GM19397 (cell line): Measurements from ENCODE around the gene MRNIP.
"Not testable (repeated sequence)": the region's sequence is repeated elsewhere in the genome, so short reads cannot be mapped to it uniquely, and the experiment has no call there.

Source experiments
- ATAC-seq: cut with Tn5 transposase; IDR thresholded peaks from one replicate; pipeline ENCODE4 v1.9.1; 2021; ENCODE audit warnings: mild to moderate bottlenecking, moderate library complexity; ENCODE audit not compliant: unreplicated experiment

Gene MRNIP

DNA sequence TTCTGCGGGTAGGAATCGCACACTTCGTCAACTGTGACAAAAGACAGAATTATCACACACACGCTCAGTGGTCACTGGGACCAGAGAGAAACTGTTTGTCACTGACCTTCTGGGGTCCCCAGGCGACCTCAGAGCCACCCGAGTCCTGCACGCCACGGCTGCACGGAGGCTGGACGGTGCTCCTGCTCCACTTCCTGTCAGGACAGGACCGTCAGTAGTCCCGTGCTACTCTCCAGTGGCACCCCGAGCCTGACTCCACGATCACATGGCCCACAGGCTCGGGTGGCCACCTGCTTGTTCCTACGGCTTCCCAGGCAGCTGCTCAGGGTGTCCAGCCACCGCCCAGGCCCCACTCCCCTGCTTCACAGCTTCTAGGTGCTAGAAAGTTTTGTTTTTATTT lies 17.9 kb downstream of the MRNIP start:
- ATAC-seq, result no peak

DNA sequence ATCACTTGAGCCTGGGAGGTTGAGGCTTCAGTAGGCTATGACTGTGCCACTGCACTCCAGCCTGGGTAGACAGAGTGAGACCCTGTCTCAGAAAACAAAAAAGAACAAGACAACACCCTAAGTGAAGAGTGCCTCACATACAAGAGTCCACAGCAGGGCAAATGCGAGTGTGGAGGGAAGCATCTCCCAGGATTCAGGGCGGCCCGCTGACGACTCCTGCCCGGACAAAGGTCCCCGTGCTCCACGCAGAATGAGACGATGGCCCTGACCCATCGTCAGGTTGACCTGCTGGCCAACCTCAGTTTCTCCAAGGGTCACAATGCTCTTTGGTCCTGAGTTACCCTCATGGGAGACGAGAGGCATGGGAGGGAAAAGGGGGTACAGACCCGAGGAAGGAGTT lies 18.3 kb downstream of the MRNIP start:
- ATAC-seq, result no peak

DNA sequence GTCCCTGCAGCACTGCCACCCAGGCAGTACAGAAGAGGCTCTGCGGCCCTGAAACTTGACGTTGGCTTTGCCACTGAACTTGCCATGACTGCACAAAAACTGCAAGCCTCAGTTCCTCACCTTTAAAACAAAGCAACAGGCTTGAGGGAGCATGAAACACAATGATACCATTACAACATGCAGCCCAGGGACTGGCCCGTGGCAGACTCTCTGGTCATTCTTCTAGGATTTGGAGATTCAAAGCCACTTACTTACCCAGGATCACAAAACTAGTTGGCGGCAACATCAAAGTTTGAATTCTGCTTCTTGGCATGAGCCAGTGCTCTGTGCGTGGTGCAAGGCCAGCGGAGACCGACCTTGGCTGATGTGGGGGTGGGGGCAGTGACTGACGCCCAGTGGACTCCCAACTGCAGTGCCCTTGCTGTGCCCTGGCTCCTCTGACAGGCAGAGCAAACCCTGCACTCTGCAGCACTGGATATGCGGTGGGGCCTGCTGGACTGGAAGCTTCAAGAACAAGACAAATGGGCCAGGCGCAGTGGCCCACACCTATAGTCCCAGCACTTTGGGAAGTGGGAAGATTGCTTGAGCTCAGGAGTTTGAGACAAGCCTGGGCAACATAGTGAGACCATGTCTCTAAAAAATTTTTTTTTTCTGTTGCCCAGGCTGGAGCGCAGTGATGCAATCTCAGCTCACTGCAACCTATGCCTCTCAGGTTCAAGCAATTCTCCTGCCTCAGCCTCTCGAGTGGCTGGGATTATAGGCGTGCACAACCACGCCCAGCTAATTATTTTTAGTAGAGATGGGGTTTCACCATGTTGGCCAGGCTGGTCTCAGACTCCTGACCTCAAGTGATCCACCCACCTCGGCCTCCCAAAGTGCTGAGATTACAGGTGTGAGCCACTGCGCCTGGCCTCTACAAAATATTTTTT lies 19.0 kb downstream of the MRNIP start:
- ATAC-seq, result no peak

DNA sequence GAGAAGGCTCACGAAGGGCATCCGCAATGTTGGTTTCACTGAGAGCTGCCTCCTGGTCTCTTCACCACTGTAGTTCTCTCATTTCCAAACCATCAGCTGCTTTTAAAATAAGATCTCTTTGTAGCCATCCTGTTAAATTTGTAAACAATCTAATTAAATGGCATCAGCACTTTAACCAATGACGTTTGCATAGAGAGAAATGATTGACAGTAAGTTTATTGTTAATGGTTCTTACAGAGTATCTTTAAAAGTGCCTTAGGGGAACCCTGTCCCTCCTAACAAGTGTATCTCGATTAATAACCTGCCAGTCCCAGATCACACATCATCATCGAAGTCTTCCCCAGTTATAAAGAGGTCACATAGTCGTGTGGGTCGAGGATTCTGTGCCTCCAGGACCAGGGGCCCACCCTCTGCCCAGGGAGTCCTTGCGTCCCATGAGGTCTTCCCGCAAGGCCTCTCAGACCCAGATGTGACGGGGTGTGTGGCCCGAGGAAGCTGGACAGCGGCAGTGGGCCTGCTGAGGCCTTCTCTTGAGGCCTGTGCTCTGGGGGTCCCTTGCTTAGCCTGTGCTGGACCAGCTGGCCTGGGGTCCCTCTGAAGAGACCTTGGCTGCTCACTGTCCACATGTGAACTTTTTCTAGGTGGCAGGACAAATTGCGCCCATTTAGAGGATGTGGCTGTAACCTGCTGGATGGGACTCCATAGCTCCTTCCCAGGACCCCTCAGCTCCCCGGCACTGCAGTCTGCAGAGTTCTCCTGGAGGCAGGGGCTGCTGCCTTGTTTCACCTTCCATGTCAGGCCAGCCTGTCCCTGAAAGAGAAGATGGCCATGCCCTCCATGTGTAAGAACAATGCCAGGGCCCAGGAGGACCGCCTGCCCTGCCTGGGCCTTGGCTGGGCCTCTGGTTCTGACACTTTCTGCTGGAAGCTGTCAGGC lies 21.3 kb downstream of the MRNIP start:
- no peak for ATAC-seq

DNA sequence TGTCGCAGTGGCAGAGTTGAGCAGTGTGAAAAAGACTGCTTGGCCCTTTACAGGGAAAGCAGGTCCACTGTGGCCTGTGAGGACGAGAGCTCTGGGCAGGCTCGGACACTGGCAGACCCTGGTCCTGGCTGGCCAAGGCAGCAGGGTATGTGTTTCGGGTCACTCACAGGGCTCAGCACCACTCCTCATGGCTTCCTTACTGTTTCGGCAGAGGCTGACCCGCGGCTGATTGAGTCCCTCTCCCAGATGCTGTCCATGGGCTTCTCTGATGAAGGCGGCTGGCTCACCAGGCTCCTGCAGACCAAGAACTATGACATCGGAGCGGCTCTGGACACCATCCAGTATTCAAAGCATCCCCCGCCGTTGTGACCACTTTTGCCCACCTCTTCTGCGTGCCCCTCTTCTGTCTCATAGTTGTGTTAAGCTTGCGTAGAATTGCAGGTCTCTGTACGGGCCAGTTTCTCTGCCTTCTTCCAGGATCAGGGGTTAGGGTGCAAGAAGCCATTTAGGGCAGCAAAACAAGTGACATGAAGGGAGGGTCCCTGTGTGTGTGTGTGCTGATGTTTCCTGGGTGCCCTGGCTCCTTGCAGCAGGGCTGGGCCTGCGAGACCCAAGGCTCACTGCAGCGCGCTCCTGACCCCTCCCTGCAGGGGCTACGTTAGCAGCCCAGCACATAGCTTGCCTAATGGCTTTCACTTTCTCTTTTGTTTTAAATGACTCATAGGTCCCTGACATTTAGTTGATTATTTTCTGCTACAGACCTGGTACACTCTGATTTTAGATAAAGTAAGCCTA lies 22.2 kb downstream of the MRNIP start:
- ATAC-seq, result no peak

DNA sequence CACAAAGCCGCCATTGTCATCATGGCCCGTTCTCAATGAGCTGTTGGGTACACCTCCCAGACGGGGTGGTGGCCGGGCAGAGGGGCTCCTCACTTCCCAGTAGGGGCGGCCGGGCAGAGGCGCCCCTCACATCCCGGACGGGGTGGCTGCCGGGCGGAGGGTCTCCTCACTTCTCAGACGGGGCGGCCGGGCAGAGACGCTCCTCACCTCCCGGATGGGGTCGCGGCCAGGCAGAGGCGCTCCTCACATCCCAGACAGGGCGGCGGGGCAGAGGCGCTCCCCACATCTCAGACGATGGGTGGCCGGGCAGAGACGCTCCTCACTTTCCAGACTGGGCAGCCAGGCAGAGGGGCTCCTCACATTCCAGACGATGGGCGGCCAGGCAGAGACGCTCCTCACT lies 23.7 kb downstream of the MRNIP start:
- ATAC-seq, result not testable (repeated sequence)

DNA sequence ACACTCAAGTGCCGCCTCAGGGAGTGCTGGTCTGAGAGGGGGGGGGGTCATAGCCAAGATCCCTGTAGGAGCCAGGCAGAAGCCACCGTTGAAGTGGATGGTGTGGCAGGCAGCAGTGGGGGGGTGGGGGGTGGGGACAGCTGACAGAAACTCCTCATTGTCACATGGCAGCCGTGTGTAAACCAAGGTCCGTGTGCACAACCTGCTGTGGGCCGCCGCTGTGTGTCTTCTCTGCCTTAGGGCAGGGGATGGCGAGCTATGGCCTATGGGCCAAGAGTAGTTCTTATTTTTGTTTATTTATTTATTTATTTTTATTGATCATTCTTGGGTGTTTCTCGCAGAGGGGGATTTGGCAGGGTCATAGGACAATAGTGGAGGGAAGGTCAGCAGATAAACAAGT lies 24.5 kb downstream of the MRNIP start:
- no peak for ATAC-seq

DNA sequence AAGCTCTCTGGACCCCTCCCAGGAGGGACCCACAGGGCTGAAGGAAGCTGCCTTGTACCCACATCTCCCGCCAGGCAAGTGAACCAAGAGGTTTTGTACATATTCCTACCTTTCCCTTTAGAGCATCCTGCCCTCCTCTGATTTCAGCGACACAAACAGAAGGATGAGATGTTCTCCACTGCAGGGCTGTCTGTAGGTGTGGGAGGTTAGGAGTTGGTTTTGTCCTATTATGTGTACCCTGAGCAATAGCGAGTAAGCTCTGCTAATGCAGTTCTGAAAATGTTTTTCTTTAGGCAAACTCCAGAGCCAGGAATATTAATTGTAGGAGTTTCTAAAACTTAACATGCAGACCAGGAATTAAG lies 24.9 kb downstream of the MRNIP start:
- no peak for ATAC-seq

DNA sequence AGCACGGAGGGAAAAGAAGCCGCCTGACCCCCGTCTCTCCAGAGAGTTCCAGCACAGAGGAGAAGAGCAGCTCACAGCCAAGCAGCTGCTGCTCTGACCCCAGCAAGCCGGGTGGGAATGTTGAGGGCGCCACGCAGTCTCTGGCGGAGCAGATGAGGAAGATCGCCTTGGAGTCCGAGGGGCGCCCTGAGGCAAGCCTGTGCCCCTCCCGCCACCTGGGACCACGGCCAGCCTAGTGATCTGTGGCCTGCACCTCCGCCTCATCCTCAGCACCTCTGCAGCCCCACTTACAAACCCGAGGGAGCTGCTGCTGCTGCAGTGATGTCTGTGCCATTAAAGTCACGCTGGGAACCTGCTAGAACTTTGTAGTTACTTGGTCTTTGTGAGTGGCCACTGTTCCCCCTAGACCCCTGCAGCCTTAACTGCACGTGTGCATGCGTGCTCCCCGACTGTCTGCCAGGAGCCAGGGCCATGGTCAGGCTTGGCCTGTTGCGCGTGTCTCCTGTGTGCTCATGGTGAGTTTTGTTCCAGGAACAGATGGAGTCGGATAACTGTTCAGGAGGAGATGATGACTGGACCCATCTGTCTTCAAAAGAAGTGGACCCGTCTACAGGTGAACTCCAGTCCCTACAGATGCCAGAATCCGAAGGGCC lies 25.4 kb downstream of the MRNIP start:
- no peak for ATAC-seq

DNA sequence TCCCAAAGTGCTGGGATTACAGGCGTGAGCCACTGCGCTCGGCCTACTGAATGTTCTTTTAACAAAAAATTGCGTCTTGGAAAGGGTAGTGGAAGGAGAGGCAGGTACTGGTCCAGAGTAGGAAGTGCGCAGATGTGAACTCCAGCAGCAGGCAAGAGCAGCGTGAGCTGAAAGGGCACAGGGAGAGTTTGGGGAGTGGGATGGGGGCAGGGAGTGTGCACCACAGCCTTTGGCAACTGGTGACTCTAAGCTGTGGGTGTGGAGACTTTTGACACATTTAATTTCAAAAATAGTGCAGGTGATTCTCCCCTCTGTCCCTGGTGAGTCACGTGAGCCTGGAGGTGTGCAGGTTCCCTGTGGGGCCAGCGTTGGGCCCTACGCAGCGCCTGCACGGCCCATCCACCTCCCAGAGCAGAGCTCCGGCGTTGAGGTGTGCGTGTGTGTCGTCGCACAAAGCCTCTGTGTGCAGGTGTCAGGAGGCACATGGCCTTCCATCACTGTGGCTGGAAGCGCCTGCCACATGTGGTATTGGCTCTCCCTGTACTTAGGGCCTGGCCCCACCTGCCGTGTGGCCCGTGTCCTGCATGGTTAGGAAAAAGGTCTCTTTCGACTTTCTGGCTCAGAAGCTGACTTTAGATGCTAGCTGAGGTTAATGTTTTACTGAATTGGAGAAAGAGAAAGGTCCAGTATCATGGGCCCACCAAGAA lies 26.4 kb downstream of the MRNIP start:
- ATAC-seq, result no peak

DNA sequence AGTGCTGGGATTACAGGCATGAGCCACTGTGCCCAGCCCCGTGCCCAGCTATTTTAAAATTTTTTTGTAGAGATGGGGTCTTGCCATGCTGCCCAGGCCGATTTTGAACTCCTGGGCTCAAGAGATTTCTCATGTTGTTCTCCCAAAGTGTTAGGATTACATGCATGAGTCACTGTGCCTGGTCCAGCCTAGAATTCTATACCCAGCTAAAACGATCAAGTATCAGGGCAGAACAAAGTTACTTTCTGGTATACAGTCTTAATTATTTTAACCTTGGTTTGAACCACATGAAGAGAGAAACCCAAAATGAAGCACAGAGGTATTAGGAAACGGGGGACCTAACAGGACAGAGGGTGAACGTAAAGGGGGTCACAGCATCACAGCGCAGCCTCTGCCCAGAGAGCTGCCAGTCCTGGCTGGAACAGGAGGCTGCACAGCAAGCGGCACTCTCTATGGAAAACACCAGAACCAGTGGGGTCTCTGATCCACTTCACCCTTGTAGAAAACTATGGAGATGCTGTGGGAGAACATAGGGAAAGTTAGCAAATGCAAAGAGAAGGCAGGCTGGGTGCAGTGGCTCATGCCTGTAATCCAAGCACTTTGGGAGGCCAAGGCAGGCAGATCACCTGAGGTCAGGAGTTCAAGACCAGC lies 27.7 kb downstream of the MRNIP start:
- ATAC-seq, result no peak

DNA sequence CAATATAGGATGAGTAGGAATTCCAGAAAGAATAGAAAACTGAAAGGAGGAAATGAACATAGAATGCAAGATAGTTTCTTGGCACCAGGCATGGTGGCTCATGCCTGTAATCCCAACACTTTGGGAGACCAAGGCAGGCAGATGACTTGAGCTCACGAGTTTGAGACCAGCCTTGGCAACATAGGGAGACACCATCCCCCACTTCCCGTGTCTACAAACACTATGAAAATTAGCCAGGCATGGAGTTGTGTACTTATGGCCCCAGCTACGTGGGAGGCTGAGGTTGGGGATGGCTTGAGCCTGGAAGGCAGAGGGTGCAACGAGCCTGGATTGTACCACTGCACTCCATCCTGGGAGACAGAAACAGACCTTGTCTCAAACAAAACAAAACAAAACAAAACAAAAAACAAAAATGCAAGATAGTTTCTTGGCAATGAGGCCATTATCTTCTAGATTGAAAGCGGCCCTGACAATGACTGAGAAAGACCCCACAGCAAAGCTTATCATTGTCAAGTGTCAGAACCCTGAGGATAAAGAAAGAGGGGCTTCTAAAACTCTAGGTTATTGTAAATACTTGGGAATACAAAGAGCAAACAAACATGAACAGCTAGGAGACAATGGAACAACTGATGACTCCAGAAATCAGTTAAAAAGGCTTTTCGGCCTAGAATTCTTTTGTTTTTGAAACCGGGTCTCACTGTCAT lies 28.7 kb downstream of the MRNIP start:
- no peak for ATAC-seq

DNA sequence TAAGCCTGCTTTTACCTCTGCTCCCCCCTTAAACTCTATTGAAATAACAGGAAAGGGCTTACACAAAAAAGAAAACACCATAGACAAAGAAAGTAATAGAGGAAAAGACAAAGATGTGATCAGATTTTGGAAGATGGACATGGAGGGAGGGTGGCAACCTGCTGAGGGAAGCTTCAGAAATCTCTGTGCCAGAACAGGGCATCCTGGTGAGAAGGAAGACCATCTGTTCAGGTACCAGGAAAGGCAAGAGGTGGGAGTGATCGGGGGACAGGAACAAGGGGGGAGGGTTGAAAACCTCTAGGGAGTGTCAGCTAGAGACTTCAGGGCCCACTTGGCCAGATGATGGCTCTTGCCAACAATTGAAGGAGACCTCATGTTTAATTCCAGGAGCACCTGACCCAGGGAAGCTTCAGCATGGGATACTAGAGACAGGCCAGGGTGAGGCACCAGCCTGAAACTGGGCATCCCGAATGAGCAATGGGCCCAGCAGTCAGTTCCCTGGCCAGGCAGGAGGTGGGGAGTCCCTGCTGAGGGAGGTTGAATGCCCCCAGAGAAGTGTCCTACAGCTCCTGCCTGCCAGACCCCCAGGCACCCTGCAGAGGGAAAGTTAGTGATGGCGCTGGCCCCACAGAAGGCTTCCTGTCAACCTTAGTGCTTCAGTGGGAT lies 29.7 kb downstream of the MRNIP start:
- no peak for ATAC-seq

DNA sequence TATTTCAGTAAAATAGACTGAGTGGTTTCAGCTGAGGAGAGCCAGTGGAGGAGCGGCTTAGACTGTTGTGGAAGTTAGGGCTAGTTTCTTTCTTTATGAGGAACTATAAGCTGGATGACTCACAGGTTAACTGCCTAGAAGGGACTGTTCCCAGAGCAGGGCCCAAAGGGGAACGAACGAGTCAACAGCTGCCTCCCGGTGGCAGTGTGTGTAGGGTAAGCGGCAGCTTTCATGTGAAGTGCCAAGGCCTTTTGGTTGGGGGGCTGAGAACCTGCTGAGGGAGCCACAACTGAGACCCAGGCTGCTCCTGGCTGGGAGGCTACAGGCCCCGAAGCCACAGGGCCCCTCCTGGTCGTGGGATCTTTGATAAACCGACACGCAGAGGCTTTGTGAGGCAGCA lies 30.9 kb downstream of the MRNIP start:
- ATAC-seq, result no peak

DNA sequence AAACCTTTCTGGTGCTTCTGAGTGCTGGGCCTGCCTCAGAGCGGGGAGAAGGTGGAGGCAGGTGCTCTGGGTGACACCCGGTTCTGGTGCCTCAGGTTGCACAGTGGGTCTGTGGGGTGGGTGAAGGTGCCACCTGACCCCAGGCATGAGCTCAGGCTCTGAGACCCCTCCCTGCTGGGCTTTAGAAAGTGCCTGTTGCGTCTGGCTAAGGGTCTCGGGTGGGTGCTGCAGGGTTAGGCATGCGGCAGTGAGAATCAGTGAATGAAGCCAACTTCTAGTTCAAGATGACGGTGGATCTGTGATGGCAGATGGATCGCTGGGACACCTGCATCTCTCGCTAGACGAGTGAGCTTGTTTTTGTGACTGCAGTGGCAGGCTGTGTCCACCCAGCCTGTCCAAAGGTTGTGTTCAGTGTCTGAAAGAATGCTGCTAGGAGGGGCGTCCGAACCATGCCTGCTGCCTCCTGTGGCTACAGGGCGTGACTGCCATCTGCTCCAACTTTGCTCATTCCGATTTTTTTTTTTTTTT lies 32.9 kb downstream of the MRNIP start:
- no peak for ATAC-seq

DNA sequence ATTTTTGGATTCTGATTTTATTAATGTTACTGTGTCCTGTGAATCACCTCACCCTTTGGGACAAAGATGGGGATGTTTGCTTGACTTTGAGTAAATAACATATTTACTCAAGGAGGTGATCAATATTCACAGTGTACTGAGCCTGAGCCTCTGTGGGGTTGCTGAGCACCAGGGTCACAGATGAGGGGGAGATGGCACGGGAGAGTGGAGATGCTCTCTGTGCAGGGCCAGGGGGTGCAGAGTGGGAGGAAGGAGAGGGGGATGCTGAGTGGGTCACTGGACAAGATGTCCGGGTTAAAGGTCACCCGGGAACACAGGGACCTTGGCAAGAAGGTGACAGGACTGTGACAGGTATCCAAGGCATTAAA lies 33.9 kb downstream of the MRNIP start:
- ATAC-seq, result no peak

DNA sequence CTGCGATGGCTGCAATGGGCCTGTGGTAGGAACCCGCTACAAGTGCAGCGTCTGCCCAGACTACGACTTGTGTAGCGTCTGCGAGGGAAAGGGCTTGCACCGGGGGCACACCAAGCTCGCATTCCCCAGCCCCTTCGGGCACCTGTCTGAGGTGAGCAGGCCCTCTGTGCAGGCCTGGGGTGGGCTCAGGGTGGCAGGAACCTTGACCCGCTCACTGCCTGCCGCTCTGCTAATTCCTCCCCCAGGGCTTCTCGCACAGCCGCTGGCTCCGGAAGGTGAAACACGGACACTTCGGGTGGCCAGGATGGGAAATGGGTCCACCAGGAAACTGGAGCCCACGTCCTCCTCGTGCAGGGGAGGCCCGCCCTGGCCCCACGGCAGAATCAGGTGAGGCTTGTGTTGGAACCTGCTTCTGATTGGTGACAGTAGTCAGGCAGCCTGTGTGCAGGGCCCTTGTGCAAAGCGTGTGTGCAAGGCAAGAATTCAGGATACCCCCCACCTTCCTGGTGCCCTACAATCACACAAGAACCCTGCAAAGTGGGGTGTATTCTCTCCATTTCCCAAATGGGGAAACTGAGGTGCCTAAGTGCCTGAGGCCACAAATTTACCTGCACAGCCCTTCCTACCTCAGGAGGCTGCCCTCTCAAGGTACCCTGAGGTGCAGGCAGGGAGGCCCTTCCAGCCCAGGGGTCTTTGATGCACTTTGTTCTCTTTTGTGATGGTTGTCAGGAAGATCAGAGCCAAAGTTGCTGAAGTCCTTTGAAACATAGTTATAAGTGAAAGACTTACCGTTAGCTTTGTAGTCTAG lies 34.5 kb downstream of the MRNIP start:
- no peak for ATAC-seq
